Mesodermal cell (in vitro differentiated cells): ENCODE data around the gene NR2F6.

Experiments
- H3K27ac ChIP-seq: 2 replicates; pipeline ENCODE4 v1.7.0; 2013; ENCODE audit warnings: mild to moderate bottlenecking, low read depth, low read length, moderate library complexity; ENCODE audit not compliant: severe bottlenecking
- H3K36me3 ChIP-seq: 2 replicates; pipeline ENCODE4 v1.7.1; 2013; ENCODE audit warnings: mild to moderate bottlenecking, low read length, moderate library complexity; ENCODE audit not compliant: control insufficient read depth, insufficient read depth
- H3K4me1 ChIP-seq: one replicate; pipeline ENCODE4 v1.7.1; 2013; ENCODE audit warnings: mild to moderate bottlenecking, low read length; ENCODE audit not compliant: insufficient read depth, control insufficient read depth, poor library complexity, severe bottlenecking
- H3K4me3 ChIP-seq: 2 replicates; pipeline ENCODE4 v1.7.0; 2013; ENCODE audit warnings: low read length, control low read depth, mild to moderate bottlenecking; ENCODE audit not compliant: insufficient read depth, poor library complexity, severe bottlenecking; ENCODE audit errors: extremely low read depth
- H3K9me3 ChIP-seq: 2 replicates; pipeline ENCODE4 v1.7.1; 2013; ENCODE audit warnings: mild to moderate bottlenecking, low read length, moderate library complexity; ENCODE audit not compliant: control insufficient read depth
- WGBS, 2 experiments: methylation state at CpG; one replicate each; pipeline ENCODE4 v1.1.5; 2013; ENCODE audit warnings: missing lambda C conversion rate in 2 of 2; ENCODE audit not compliant: insufficient coverage in 2 of 2; 5-methylcytosine and 5-hydroxymethylcytosine counted together

NR2F6 gene

GRCh38 chr19:17220207-17220758 lies 25.4 kb downstream of the NR2F6 start:
- H3K4me3 ChIP-seq = no peak overlapping the region
- WGBS, 2 experiments = 85 to 86% methylated on average over 10 to 13 of the region's 14 CpGs
- H3K4me1 ChIP-seq = peaks cover 3% of the 10 kb centered on the region
- no peak overlapping the region for H3K27ac ChIP-seq
- peaks cover 32% of the 10 kb centered on the region for H3K36me3 ChIP-seq
- H3K9me3 ChIP-seq = no peaks in the 10 kb centered on the region

GRCh38 chr19:17219286-17219685 lies 26.4 kb downstream of the NR2F6 start:
- Histone ChIP-seq H3K4me1 (peaks cover 9% of the 10 kb centered on the region), H3K36me3 (peaks cover 32% of the 10 kb centered on the region), H3K4me3 (no peak overlapping the region), H3K27ac (no peak overlapping the region), H3K9me3 (no peaks in the 10 kb centered on the region)
- 93 to 98% methylated on average over 5 to 8 of the region's 8 CpGs for WGBS, 2 experiments

DNA sequence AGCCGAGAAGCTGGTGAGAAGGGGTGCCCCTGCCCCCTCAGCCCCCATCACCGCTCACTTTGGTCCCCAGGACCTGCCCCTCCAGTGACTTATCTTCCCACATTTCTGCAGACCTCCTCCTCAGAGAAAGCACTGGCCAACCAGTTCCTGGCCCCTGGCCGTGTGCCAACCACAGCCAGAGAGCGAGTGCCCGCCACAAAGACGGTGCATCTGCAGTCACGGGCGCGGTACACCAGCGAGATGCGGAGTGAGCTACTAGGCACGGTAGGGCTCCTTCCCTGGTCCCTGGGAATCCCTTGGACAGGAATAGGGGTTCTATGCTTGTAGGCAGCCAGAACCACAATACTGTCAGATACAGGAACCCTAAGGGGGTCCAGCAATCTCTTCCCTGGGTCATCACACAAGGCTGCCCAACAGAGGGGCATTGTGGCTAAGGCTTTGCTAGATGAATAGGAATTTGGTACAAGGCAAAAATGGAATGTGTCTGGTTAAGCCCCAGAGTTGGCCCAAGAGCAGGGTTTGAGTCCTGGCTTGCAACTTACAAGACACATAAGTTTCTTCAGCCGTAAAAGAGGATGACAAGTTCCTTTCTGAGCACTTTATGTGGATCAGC lies 29.6 kb downstream of the NR2F6 start:
- H3K4me3 ChIP-seq = peak overlapping the region; percentile 54
- no peaks in the 10 kb centered on the region for H3K9me3 ChIP-seq
- no peak overlapping the region for H3K27ac ChIP-seq
- H3K36me3 ChIP-seq = peaks cover 48% of the 10 kb centered on the region
- H3K4me1 ChIP-seq = peaks cover 9% of the 10 kb centered on the region
- 96 to 97% methylated on average over 11 to 12 of the region's 13 CpGs for WGBS, 2 experiments

GRCh38 chr19:17215127-17215971 lies 30.4 kb downstream of the NR2F6 start, which contains the start of gene USE1:
Gene USE1 (plus strand): TSS chr19:17215357. CDS start chr19:17215406, 49 bp downstream.
- H3K36me3 ChIP-seq = peaks cover 52% of the 10 kb centered on the region
- peaks cover 8% of the 10 kb centered on the region for H3K4me1 ChIP-seq
- H3K27ac ChIP-seq = peak within 1 kb of the TSS; percentile 94
- H3K4me3 ChIP-seq = peak within 1 kb of the TSS; percentile 54
- 9 to 10% methylated on average over 36 to 42 of the region's 56 CpGs for WGBS, 2 experiments
- no peaks in the 10 kb centered on the region for H3K9me3 ChIP-seq

GRCh38 chr19:17214508-17215126 lies 31.1 kb downstream of the NR2F6 start:
- Histone ChIP-seq H3K4me3 (peak overlapping the region; percentile 54), H3K4me1 (peaks cover 5% of the 10 kb centered on the region), H3K36me3 (peaks cover 55% of the 10 kb centered on the region), H3K27ac (peak overlapping the region; percentile 94), H3K9me3 (no peaks in the 10 kb centered on the region)
- 38 to 50% methylated on average over 7 to 15 of the region's 16 CpGs for WGBS, 2 experiments

GRCh38 chr19:17213334-17213733 lies 32.4 kb downstream of the NR2F6 start:
- peaks cover 5% of the 10 kb centered on the region for H3K4me1 ChIP-seq
- no peak overlapping the region for H3K4me3 ChIP-seq
- WGBS, 2 experiments = 93 to 95% methylated on average over 3 to 5 of the region's 5 CpGs
- no peak overlapping the region for H3K27ac ChIP-seq
- H3K36me3 ChIP-seq = peaks cover 61% of the 10 kb centered on the region
- H3K9me3 ChIP-seq = no peaks in the 10 kb centered on the region

GRCh38 chr19:17211547-17212446 lies 33.9 kb downstream of the NR2F6 start:
- Histone ChIP-seq H3K27ac (no peak overlapping the region), H3K36me3 (peaks cover 64% of the 10 kb centered on the region), H3K4me1 (peaks cover 5% of the 10 kb centered on the region), H3K4me3 (no peak overlapping the region), H3K9me3 (no peaks in the 10 kb centered on the region)
- WGBS, 2 experiments = 94 to 98% methylated on average over 39 to 52 of the region's 58 CpGs

DNA sequence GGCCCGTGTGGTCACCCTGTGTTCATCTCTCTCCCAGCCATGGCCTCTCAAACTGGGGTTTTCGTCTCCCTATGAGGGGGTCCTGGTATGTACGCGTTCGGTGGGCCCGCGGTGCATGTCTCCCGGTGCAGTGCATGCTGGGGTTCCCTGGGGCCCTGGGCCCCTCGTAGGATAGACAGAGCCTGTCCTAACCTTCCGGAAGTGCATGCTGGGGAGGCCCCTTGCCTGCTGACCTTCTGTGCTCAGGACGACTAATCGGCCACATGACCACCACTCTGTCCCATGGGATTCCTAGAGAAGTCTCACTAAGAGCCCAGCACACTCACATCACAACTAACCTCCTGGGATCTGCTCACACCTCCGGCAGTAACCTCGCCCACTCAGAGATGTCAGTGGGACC lies 35.4 kb downstream of the NR2F6 start:
- Histone ChIP-seq H3K4me1 (peaks cover 5% of the 10 kb centered on the region), H3K27ac (no peak overlapping the region), H3K9me3 (no peaks in the 10 kb centered on the region), H3K4me3 (no peak overlapping the region), H3K36me3 (peaks cover 67% of the 10 kb centered on the region)
- 96 to 97% methylated on average over 13 to 14 of the region's 14 CpGs for WGBS, 2 experiments

DNA sequence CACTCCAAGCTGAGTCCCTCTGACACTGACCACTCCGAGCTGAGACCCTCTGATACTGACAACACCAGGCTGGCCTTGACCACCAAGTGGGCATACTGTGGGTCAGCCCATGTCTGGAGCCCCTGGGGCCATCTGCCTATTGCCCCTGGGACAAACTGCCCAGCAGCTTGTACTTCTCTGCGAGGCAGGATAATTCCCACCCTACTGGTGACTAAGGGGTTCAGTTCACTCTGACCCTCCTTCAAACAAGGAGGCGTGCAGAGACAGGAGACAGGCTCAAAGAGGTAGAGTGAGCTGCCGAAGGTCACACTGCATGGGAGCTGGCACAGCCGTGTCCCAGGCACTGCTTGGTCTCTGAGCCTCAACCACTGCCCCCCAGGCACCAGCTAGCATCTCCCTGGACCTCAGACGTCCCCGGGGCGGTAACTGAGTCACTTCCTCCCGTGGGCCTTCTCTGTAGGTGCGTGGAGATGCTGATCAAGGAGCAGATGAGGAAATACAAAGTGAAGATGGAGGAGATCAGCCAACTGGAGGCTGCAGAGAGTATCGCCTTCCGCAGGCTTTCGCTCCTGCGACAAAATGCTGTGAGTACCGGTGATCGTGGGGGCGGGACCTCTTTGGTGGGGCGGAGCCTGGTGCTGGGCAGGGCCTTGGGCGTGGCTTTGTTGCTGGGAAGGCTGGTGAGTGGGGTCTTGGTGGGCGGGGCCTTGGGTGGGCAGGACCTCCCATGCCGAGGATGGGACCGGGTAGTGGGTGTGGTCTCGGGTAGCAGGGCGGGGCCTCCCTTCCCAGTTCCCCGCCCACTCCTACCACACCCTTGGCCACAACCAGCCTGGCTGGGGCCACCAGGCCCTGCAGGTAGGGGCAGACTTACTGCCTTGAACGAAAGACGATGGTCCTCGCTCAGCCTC lies 36.3 kb downstream of the NR2F6 start:
- Histone ChIP-seq H3K4me3 (no peak overlapping the region), H3K36me3 (peaks cover 70% of the 10 kb centered on the region), H3K27ac (no peak overlapping the region), H3K9me3 (no peaks in the 10 kb centered on the region), H3K4me1 (peaks cover under 1% of the 10 kb centered on the region)
- WGBS, 2 experiments = 64 to 69% methylated on average over 20 to 21 of the region's 28 CpGs
